ENCODE results near the gene DYNC1LI2.

Gene DYNC1LI2

GRCh38 chr16:66695471-66695934 is 55.9 kb downstream of the DYNC1LI2 start:
- H3K27ac ChIP-seq (ENCODE audit: low read depth, low read length): no peak overlapping the region
- no peaks in the 10 kb centered on the region for H3K36me3 ChIP-seq (ENCODE audit: control insufficient read depth, low read length)
- no peaks in the 10 kb centered on the region for H3F3A ChIP-seq (ENCODE audit: control insufficient read depth, insufficient read depth)
- H3K4me3 ChIP-seq (ENCODE audit: low read length): peak overlapping the region; percentile 71
- H3K4me2 ChIP-seq (ENCODE audit: low read length): peak overlapping the region; percentile 73
- peaks cover 23% of the 10 kb centered on the region for H3K4me1 ChIP-seq (ENCODE audit: control insufficient read depth, low read length)
- 0 out of 2 replicates have a peak, but pooled peaks cover 3% of the 10 kb centered on the region for H4K20me1 ChIP-seq (ENCODE audit: control insufficient read depth, insufficient read depth, low read depth, low read length)
- no peaks in the 10 kb centered on the region for H3K9me3 ChIP-seq (ENCODE audit: control insufficient read depth, insufficient read depth, low read length)
- no peak for TF ChIP-seq CTCF (IDR thresholded peaks at IDR 0.05; ENCODE audit: low read depth, low read length, poor library complexity, severe bottlenecking)
- no peak for TF ChIP-seq EZH2phosphoT487 (IDR thresholded peaks at IDR 0.05; ENCODE audit: borderline replicate concordance, low read length)
- no peaks in the 10 kb centered on the region for H3K9me2 ChIP-seq (replicated peaks; ENCODE audit: control insufficient read depth, low read length)
- H3K79me2 ChIP-seq (ENCODE audit: control insufficient read depth, low read length): no peaks in the 10 kb centered on the region
- peaks cover 33% of the 10 kb centered on the region for H3K27me3 ChIP-seq (ENCODE audit: control insufficient read depth, low read length)

DNA sequence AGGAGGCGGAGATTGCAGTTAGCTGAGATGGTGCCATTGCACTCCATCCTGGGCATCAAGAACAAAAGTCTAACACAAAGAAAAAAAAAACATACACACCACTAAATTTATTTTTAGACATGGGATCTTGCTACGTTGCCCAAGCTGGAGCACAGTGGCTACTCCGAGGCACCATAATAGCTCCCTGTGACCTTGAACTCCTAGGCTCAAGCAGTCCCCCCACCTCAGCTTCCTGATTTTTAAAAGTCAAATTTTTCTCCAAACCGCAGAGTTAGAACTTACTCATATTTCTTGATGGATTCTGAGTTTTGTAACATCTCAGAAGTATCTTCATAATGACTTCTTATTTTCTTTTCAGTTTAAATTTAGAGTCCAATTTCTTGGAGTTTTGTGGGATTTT is 58.3 kb downstream of the DYNC1LI2 start:
- Histone ChIP-seq H3K79me2 (ENCODE audit: control insufficient read depth, low read length) (no peaks in the 10 kb centered on the region), H3K9me3 (ENCODE audit: control insufficient read depth, insufficient read depth, low read length) (no peaks in the 10 kb centered on the region), H3K36me3 (ENCODE audit: control insufficient read depth, low read length) (no peaks in the 10 kb centered on the region), H3K4me1 (ENCODE audit: control insufficient read depth, low read length) (peaks cover 17% of the 10 kb centered on the region), H3K4me3 (ENCODE audit: low read length) (no peak overlapping the region), H3F3A (ENCODE audit: control insufficient read depth, insufficient read depth) (no peaks in the 10 kb centered on the region), H3K27ac (ENCODE audit: low read depth, low read length) (no peak overlapping the region), H3K27me3 (ENCODE audit: control insufficient read depth, low read length) (peaks cover 35% of the 10 kb centered on the region), H3K9me2 (replicated peaks; ENCODE audit: control insufficient read depth, low read length) (no peaks in the 10 kb centered on the region), H4K20me1 (ENCODE audit: control insufficient read depth, insufficient read depth, low read depth, low read length) (0 out of 2 replicates have a peak, but pooled peaks cover 3% of the 10 kb centered on the region), H3K4me2 (ENCODE audit: low read length) (no peak overlapping the region)
- no peak for TF ChIP-seq CTCF (IDR thresholded peaks at IDR 0.05; ENCODE audit: low read depth, low read length, poor library complexity, severe bottlenecking)
- TF ChIP-seq EZH2phosphoT487 (IDR thresholded peaks at IDR 0.05; ENCODE audit: borderline replicate concordance, low read length): no peak

DNA sequence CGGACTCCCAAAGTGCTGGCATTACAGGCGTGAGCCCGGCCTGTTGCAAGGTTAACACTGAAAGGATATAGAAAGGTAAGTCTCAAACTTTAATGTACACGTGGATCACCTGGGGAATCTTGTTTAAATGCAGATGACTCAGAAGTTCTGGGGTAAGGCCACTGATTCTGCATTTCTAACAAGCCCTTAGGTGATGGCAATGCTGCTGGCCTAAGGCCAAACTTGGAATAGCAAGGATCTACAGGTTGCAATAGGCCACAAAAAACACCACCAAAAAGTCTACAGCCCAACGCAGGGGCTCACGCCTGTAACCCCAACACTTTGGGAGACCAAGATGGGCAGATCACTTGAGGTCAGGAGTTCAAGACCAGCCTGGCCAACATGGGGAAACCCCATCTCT is 59.1 kb downstream of the DYNC1LI2 start:
- H3K27me3 ChIP-seq (ENCODE audit: control insufficient read depth, low read length): peaks cover 32% of the 10 kb centered on the region
- H3K9me2 ChIP-seq (replicated peaks; ENCODE audit: control insufficient read depth, low read length): no peaks in the 10 kb centered on the region
- H3K4me1 ChIP-seq (ENCODE audit: control insufficient read depth, low read length): peaks cover 16% of the 10 kb centered on the region
- H4K20me1 ChIP-seq (ENCODE audit: control insufficient read depth, insufficient read depth, low read depth, low read length): 0 out of 2 replicates have a peak, but pooled peaks cover 3% of the 10 kb centered on the region
- H3K36me3 ChIP-seq (ENCODE audit: control insufficient read depth, low read length): no peaks in the 10 kb centered on the region
- no peak overlapping the region for H3K27ac ChIP-seq (ENCODE audit: low read depth, low read length)
- no peaks in the 10 kb centered on the region for H3F3A ChIP-seq (ENCODE audit: control insufficient read depth, insufficient read depth)
- H3K79me2 ChIP-seq (ENCODE audit: control insufficient read depth, low read length): no peaks in the 10 kb centered on the region
- no peaks in the 10 kb centered on the region for H3K9me3 ChIP-seq (ENCODE audit: control insufficient read depth, insufficient read depth, low read length)
- no peak overlapping the region for H3K4me3 ChIP-seq (ENCODE audit: low read length)
- no peak overlapping the region for H3K4me2 ChIP-seq (ENCODE audit: low read length)
- TF ChIP-seq CTCF (IDR thresholded peaks at IDR 0.05; ENCODE audit: low read depth, low read length, poor library complexity, severe bottlenecking) (no peak), EZH2phosphoT487 (IDR thresholded peaks at IDR 0.05; ENCODE audit: borderline replicate concordance, low read length) (no peak)
